ENCODE measurements around the gene MTHFD1.

The MTHFD1 gene

GRCh38 chr14:64411001-64411400 is 22.8 kb downstream of the MTHFD1 start:
- Mint-ChIP-seq H3K27me3 (ENCODE audit: low read depth) (no peaks in the 10 kb centered on the region), H3K9me3 (no peaks in the 10 kb centered on the region), H3K4me3 (no peak overlapping the region), H3K4me1 (no peaks in the 10 kb centered on the region), H3K27ac (no peak overlapping the region), H3K36me3 (ENCODE audit: low read depth) (peaks cover 37% of the 10 kb centered on the region)
- TF ChIP-seq CTCF (IDR thresholded peaks at IDR 0.05; ENCODE audit: unreplicated experiment in 3 of 3): no peak

GRCh38 chr14:64412237-64412636 is 24.1 kb downstream of the MTHFD1 start:
- Mint-ChIP-seq H3K4me1 (no peaks in the 10 kb centered on the region), H3K27me3 (ENCODE audit: low read depth) (no peaks in the 10 kb centered on the region), H3K36me3 (ENCODE audit: low read depth) (peaks cover 42% of the 10 kb centered on the region), H3K9me3 (no peaks in the 10 kb centered on the region), H3K27ac (no peak overlapping the region), H3K4me3 (no peak overlapping the region)
- TF ChIP-seq CTCF (IDR thresholded peaks at IDR 0.05; ENCODE audit: unreplicated experiment in 3 of 3): no peak

- Mint-ChIP-seq H3K27ac (no peak overlapping the region), H3K27me3 (ENCODE audit: low read depth) (no peaks in the 10 kb centered on the region), H3K4me1 (peaks cover 6% of the 10 kb centered on the region), H3K9me3 (no peaks in the 10 kb centered on the region), H3K4me3 (no peak overlapping the region), H3K36me3 (ENCODE audit: low read depth) (peaks cover 65% of the 10 kb centered on the region)
- TF ChIP-seq CTCF (IDR thresholded peaks at IDR 0.05; ENCODE audit: unreplicated experiment in 3 of 3): no peak
Measured at GRCh38 chr14:64416348-64416932, 28.3 kb downstream of the MTHFD1 start.

- Mint-ChIP-seq H3K4me3 (no peak overlapping the region), H3K9me3 (no peaks in the 10 kb centered on the region), H3K36me3 (ENCODE audit: low read depth) (peaks cover 63% of the 10 kb centered on the region), H3K4me1 (peaks cover 6% of the 10 kb centered on the region), H3K27ac (no peak overlapping the region), H3K27me3 (ENCODE audit: low read depth) (no peaks in the 10 kb centered on the region)
- TF ChIP-seq CTCF (IDR thresholded peaks at IDR 0.05; ENCODE audit: unreplicated experiment in 3 of 3): no peak
Measured at GRCh38 chr14:64417055-64417770, 29.1 kb downstream of the MTHFD1 start.

GRCh38 chr14:64417771-64418125 is 29.6 kb downstream of the MTHFD1 start:
- H3K4me1 Mint-ChIP-seq: peaks cover 6% of the 10 kb centered on the region
- no peaks in the 10 kb centered on the region for H3K9me3 Mint-ChIP-seq
- no peak overlapping the region for H3K4me3 Mint-ChIP-seq
- no peak for TF ChIP-seq CTCF (IDR thresholded peaks at IDR 0.05; ENCODE audit: unreplicated experiment in 3 of 3)
- H3K27ac Mint-ChIP-seq: no peak overlapping the region
- peaks cover 66% of the 10 kb centered on the region for H3K36me3 Mint-ChIP-seq (ENCODE audit: low read depth)
- H3K27me3 Mint-ChIP-seq (ENCODE audit: low read depth): no peaks in the 10 kb centered on the region

GRCh38 chr14:64419003-64419402 is 30.9 kb downstream of the MTHFD1 start:
- no peak overlapping the region for H3K27ac Mint-ChIP-seq
- H3K4me1 Mint-ChIP-seq: peaks cover 6% of the 10 kb centered on the region
- H3K9me3 Mint-ChIP-seq: no peaks in the 10 kb centered on the region
- no peak for TF ChIP-seq CTCF (IDR thresholded peaks at IDR 0.05; ENCODE audit: unreplicated experiment in 3 of 3)
- peaks cover 70% of the 10 kb centered on the region for H3K36me3 Mint-ChIP-seq (ENCODE audit: low read depth)
- no peaks in the 10 kb centered on the region for H3K27me3 Mint-ChIP-seq (ENCODE audit: low read depth)
- no peak overlapping the region for H3K4me3 Mint-ChIP-seq

All from nephron (organoid).